RWPE1 (cell line): ENCODE data around the gene SCN4B.
A peak's percentile ranks its signal among the peaks of the same experiment; 100 is the strongest.

Source experiments
- CTCF ChIA-PET: fragments of 350-600 bp; sonication (Branson Sonifier 250); formaldehyde crosslinking; extraction: SDS; loops from one replicate; lab custom pipeline; 2021; lab: Yijun Ruan, JAX
- POLR2A ChIA-PET: fragments of 400-600 bp; formaldehyde crosslinking; extraction: SDS; loops from one replicate; lab custom pipeline; 2020; ENCODE audit warnings: antibody characterized with exemption; ENCODE audit not compliant: low non-redundant PET; lab: Yijun Ruan, JAX
- DNase-seq: peaks from one replicate; pipeline ENCODE4 v3.0.0; 2012; ENCODE audit warnings: low spot score
- H3K27ac ChIP-seq: fragments of 450-650 bp; 2 replicates; pipeline ENCODE4 v1.5.1; 2017
- CTCF ChIP-seq: fragments of 450-650 bp; conservative IDR thresholded peaks from 2 replicates; pipeline ENCODE4 v1.5.1; 2017; ENCODE audit warnings: low read depth, mild to moderate bottlenecking

The SCN4B gene

DNA sequence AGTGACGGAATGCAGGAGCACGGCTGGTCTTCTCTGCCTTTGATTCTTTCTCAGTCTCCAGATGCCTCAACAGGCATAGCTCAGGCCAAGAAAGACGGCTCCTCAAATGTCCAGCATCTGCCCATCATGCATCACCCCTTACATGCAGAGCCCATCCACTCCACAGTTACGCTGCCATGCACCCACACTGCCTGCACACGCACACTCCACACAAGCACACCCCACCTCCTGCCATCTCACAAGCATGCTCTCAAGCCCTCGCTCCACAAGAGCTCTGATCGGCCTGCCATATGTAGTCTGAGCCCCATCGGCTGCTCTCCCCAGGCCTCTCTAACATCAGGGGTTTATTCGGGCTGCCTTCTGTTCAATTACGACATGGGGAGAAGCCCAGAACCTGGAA lies 18.8 kb downstream of the SCN4B start:
- CTCF ChIA-PET, result interaction anchor here (0.6 kb wide), 1 partner anchor 220 kb away, joined by 3 read pairs; no protein-coding TSS in a partner anchor

DNA sequence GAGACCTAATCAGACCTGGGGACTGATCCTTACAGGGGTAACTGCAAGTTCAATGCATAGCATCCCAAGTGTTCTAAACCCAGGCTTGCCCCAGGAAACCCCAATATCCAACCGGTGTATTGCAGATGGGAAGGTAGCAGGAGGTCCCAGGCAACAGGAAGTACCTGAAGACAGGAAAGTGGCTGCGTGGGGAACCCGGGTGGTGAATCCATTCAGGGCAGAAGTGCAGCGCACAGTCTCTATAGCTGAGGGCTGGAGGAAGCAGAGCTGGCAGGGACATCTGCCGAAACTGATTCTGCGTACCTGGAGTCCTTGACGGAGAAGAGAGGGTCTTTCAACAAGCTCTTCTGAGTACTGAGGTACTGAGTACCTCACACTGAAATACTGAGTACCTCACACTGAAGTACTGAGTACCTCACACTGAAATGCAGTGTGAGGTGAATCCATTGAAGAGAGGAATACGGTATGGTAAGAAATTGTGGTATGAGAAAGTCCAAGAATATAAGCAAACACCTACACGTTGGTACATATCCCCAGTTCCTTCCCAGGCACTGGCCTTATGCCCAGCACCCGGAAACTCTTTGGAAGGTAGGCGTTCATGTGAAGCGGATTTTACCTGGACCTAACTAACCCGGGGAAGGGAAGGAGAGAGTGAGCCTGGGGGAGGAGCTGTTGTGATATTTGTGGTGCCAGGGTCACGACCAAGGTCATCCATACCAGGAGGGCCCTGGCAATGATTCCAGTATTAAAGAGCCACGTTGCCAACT lies 20.1 kb downstream of the SCN4B start:
- no peak for DNase-seq
- CTCF ChIA-PET, result no interaction called here
- TF ChIP-seq CTCF, result no peak
- no peak overlapping the region for H3K27ac ChIP-seq
- POLR2A ChIA-PET, result no interaction called here

More for the DNA sequence above, 18.8 kb downstream of the SCN4B start:
- DNase-seq, result no peak
- POLR2A ChIA-PET, result interaction anchor here (0.5 kb wide), 1 partner anchor 782 kb away, joined by 3 read pairs; no protein-coding TSS in a partner anchor
- no peak for TF ChIP-seq CTCF
- no peak overlapping the region for H3K27ac ChIP-seq

DNA sequence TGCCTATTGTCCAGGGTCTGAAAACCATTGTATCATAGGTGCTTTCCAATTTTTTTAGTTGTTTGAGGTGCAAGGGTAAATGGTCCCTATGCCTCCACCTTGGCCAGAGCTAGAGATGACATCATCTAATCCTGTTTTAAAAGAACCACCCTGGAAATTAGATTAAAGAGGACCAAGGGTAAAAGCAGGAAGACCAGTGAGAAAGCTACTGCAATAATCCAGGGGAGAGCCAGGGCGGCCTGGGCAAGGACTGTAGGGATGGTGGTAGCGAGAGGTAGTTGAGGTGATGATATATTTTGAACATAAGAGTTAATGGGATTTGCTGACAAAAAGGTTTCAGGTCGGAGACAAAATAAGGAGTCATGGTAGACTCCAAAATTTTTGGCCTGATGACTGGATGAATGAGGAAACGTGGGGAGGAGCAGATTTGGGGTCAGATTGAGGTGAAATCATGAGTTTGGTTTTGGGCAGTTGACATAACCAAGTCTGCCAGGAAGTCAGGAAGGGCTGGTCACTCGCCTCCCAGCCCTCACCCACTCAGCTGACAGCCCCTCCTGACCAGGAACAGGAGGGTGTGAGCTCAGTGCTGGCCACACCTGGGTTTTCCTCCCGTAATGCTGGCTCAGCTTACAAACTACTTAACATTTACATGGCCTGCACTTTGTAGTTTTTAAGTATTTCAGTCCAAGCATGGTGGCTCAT lies 23.0 kb downstream of the SCN4B start:
- ChIA-PET CTCF (no interaction called here), POLR2A (no interaction called here)
- H3K27ac ChIP-seq, result no peak overlapping the region
- TF ChIP-seq CTCF, result no peak
- no peak for DNase-seq

GRCh38 chr11:118128721-118129470 lies 23.7 kb downstream of the SCN4B start:
- no peak for TF ChIP-seq CTCF
- no peak overlapping the region for H3K27ac ChIP-seq
- POLR2A ChIA-PET, result no interaction called here
- no peak for DNase-seq
- CTCF ChIA-PET, result no interaction called here

DNA sequence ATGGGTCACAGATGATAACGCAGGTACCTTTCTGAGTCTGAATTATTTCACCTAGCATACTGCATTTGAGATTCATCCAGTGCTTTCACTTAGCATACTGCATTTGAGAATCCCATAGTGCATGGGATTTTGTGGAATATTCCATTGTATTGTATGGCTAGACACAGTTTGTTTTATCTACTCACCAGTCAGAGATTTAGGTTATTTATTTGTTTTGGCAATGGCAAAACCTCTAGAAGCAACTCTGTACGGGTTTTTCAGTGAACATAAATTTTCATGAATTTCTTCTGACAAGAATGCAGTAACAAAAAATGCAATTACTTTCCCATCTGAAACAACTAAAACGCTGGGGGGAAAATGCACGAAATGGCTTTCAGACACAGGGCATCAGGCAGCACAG lies 24.3 kb downstream of the SCN4B start:
- CTCF ChIA-PET, result no interaction called here
- no peak for TF ChIP-seq CTCF
- H3K27ac ChIP-seq, result no peak overlapping the region
- DNase-seq, result no peak
- POLR2A ChIA-PET, result no interaction called here

GRCh38 chr11:118126082-118126838 lies 26.4 kb downstream of the SCN4B start:
- peak; percentile 34 for DNase-seq
- ChIA-PET CTCF (interaction anchor here (0.6 kb wide), 1 partner anchor 54 kb away, joined by 3 read pairs; no protein-coding TSS in a partner anchor), POLR2A (interaction anchor here (0.7 kb wide), 1 partner anchor 855 kb away, joined by 3 read pairs; no protein-coding TSS in a partner anchor)
- TF ChIP-seq CTCF, result no peak
- H3K27ac ChIP-seq, result no peak overlapping the region
